ENCODE data around the gene ADCY2.

Gene ADCY2

DNA sequence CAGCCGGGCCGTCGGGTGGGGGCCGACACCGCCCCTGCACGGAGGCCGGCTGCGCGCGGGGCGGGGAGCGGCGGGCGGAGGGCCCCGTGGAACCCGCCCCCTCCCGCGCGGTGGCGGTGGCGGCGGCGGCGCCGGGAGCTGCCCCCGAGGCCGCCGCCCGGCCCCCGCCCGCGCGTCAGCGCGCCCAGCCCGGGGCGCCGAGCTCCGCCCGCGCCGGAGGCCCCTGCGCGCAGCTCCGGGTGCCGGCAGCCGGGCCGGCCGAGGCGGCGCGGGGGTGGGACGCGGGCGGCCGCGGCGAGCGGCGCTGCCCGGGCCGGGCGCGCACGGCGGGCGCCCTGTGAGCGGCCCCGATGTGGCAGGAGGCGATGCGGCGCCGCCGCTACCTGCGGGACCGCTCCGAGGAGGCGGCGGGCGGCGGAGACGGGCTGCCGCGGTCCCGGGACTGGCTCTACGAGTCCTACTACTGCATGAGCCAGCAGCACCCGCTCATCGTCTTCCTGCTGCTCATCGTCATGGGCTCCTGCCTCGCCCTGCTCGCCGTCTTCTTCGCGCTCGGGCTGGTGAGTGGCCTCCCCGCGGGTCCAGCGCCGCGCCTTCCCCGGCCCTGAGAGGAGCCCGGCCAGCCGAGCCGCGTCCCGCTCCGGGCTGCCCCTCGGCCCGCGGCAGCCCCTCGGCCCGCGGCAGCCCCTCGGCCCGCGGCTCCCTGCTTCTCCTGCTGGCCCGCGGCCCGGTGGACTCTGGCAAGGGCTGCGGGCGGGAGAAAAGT lies at the start of gene ADCY2:
ADCY2 (plus strand) TSS at position 192 of the 766 bp plus-strand sequence; CDS start at position 351, 159 bp downstream.
- DNase-seq, result peak in 1 of 2 experiments; percentile 26

DNA sequence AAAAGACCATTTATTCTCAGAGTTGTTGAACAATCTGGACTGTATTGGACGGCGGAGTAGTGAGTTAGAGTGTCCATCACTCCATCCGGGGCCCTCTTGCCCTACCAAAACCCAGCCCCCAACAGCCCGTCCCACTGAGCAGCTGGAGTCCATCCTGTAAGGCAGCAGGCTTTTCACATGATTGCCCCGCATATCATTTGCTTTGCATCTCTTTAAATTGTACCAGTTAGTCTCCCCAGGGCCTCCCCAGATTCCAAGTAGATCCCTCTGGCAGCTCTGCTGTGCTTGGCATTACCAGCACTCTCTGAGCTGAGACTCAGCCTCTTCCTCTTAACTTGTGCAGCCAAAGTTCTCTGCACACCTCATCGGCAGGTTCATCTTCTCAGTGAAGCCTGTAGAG lies 48.6 kb upstream of the ADCY2 start:
- no peak for DNase-seq

DNA sequence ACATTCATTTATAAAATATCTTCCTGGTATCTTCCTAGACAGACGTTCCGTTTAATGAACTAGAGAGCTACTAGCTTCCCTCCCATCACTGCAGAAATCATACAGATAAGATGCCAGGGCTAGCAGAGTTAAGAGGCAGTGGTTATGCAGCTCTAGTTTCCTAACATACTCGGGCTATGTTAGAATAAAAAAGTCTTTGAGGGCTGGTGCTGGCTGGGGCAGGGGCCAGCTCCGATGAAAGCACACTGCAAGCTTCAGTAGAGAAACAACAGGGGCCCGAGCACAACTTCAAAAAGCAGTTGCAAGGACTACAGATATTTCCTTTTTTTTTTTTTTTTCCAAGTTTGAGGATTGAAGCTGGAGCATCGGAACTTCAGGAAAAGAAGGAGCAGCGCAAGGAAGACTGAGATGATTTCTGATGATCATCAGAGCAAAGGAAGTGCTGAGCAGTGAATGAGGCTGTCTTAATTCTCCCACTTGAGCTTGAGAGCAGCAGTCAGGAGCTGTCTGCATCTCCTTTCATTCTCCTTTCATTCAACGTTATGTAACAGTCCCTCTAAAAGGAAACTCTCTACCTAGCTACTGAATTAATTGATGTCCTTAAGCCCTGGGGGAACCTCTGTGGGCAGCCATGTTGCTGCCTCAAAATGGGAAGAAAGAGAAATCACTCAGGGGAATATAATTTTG lies 47.6 kb upstream of the ADCY2 start:
- DNase-seq, result no peak

DNA sequence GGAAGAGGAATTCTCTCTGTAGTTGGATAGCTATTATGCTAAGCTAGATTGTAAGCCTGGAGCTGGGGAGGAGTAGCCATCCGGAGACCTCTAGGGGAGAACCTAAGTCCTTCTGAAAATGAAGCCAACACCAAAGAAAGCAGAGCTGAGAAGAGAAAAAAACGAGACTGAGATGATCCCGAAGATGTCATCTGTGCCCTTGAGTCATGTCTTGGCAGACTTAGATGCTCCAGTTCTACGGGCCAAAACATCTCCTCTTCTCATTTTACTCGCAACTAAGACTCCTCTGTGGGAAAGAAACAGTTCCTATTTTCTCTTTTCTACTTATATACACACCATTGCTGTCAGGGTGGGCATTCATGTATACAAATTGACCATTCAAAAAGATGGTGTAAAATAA lies 34.3 kb upstream of the ADCY2 start:
- DNase-seq, result no peak

DNA sequence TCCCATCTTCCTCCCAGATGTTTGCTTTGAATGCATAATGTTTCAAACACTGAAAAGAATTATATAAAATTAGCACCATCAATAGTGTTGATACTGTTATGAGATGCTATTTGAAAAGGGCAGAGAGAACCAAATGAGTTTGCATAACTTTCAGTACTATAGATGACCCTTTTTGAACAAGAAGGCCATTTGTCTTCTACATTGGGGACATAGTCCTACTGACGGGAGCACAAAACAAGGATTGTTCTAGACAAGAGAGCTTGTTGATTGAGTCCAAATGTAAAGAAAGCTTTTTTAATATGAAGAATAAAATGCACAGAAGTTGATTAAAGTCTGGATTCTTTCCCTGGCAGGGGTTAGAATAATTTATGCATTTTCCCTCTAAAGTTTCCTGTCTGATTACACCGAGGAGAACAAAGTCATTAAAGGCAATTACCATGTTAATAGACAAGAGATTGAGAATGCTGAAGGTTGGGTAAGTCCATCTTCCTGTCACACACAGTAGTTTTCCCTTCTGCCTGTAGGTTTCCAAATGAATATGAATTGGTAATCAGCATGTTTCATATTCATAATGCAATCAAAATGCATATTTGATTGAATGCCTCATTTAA lies 32.8 kb upstream of the ADCY2 start:
- no peak for DNase-seq

DNA sequence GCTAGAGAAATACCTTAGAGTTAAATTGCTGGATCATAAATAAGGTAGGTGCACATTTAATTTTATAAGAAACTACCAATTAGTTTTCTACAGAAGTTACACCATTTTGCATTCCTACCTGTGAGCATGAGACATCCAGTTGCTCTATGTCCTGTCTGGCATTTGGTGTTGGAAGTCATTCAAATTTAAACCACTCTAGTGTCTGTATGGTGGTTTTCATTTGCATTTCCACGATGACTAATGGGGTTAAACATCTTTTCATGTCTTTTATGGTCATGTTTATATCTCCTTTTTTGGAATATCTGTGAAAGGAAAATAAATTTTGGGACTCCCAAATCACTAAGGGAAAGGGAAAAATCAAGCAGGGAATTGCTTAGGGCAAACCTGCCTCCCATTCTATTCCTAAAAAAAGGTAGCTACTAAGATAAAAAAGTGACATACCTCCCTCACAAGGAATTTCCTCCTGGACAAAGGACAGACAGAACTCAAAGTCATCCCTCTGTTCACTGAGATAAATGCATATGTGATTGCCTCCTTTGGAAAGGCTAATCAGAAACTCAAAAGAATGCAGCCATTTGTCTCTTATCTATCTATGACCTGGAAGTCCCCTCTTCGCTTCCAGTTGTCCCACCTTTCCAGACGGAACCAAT lies 31.6 kb upstream of the ADCY2 start:
- DNase-seq, result no peak

DNA sequence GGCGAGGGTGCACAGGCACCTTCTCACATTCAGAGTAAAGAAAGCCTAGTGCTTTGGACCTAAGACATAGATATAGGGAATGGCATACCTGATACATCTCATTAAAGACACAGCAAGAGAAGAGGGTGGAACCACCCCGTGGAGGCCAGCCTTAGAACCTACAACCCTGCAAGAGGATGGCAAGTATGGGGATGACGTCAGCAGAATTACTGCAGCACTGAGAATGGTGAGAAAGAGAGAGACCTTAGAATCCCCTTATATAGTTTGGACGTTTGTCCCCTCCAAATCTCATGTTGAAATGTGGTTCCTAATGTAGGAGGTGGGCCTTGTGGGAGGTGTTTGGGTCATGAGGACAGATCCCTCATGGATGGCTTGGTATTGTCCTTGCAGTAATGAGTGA lies 28.2 kb upstream of the ADCY2 start:
- DNase-seq, result no peak

DNA sequence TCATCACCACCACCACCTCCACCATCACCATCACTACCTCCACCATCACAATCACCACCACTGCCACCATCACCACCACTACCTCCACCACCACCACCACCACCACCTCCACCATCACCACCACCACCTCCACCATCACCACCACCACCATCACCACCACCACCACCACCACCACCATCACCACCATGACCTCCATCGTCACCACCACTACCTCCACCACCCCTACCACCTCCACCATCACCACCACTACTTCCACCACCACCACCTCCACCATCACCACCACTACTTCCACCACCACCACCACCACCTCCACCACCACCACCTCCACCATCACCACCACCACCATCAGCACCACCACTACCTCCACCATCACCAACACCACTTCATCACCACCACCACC lies 23.5 kb upstream of the ADCY2 start:
- no peak for DNase-seq

DNA sequence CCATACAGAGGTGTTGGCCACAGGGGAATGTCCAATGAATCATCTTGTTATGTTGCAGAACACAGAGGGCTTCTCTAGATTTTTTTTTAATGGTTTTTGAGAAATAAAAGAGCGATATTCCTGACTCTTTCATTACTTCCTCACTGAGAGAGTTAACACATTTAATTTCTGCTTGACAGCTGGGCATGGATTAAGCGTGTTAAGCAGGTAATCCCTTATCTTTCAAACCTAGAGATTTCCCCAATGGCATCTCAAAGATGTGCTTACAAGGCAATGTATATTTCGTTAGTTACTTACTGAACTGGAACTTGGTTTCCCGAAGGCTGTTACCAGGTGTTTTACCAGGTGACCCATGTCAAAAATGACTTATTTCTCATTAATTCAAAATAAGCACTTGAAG lies 21.8 kb upstream of the ADCY2 start:
- DNase-seq, result no peak

DNA sequence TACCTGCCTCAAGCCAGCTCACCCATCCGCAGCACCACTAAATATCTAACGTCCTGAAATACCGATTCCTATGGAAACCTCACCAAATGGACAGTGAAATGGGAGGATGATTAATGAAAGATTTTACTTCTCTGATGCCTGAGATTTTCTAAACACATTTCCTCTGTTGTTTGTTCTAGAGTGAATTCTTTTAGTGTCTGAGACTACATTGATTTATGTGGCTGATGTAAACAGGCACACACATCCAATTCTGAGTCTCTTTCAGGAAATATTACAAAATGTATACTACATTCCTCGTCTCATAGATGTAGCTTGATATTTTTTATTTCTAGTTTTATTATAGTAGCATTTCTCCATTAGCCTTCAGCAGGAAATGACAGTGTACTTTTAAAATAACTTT lies 20.5 kb upstream of the ADCY2 start:
- DNase-seq, result no peak

DNA sequence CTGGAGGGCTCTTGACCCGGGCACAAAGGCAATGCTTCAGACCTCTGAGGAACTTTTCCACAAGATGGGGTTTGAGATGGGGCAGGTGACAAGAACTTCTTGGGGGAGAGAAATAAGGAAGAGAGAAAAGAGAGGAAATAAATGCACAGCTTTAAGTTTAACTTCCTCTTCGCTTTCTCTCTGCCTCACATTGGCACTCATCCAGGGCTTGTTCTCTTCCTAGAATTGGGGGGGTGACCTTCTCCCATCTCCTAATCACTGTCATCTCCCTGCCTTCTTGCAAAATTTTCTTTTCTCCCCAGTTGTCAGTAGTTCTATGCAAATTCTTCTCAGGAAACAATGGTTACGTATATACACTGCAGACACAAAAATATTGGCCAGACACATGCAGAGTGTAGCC lies 19.1 kb upstream of the ADCY2 start:
- no peak for DNase-seq

DNA sequence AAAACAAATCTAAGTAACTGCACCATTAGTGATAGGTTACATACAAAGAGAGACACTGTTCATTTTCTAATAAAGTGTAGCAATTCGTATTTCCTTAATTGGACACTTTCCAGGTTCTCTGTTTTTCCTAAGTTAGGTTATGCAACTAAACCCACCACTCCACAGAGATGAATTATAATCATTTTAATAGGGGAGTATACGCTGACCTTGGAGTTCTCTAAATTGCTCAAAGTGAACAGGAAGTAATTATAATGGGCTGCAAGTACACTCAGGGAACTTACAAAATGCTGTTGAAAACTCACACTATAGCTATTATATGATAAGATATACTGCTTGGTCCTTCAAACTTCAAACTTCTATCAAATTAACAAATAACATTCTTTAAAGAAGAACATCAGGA lies 18.2 kb upstream of the ADCY2 start:
- DNase-seq, result no peak

DNA sequence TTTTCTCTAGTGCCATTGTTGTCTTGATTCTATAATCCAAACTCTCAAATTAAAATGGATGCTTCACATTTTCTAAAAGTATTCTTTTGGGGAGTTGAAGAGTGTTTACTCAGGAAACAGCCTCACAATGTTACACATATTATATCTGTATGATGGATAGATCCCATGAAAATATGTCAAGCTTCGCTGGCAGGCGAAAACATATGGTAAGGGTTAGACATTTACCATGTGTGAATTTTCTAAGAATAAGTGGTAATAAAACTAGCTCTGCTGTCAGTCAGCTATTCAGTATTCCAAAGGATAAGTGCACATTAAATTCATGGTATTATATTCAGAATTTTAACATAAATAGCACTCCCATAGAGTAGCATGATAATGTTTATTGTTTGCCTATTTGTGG lies 13.3 kb upstream of the ADCY2 start:
- no peak for DNase-seq

DNA sequence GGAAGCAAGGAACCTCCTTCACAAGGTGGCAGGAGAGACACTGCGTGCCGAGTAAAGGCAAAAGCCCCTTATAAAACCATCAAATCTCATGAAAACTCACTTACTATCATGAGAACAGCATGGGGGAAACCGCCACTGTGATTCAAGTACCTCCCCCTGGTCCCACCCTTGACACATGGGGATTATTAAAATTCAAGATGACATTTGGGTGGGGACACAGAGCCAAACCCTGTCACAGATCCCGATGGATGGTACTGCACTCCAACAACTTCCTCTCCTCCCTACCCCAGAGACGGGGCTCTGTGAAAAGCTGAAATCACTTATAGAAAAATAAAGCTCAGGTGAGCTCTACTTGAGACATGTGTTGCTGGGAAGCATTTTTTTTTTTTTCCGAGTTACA lies 10.3 kb upstream of the ADCY2 start:
- DNase-seq, result no peak

DNA sequence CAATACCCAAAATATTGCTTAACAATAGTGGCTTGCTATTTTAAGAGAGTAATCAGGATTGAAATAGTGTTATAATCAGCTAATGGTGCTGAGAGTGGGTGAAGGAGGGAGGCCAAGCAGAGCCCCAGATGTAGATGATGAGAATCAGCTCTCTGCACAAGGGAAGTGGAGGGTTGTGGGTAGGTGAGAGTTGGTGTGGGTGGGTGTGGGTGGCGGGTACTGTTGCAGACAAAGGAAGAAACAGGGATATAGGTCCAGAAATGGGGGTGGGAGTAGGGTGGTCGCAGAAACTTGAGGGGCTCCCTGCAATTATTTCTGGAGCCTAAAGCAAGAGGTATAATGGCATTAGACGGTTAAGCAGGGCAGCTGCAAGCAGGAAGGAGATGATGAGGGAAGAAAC lies 7.4 kb upstream of the ADCY2 start:
- DNase-seq, result no peak

DNA sequence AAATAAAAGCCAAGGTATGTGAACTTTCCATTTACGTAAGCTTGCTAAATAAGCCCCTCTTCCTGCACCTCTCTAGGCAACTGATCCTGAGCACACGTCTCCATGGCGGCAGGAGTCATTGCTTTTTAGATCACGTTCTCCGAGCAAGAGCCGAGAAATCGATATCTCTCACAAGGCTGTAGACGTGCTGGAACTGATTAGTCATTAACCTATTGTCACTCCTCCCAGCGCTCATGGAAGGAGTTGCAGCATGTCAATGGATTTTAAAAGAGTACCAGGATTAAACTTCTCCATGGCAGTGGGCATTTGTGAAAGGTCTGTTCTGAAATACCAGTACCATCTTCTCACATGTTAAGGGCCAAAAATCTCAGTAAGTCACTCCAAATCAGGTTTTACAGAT lies 4.7 kb upstream of the ADCY2 start:
- no peak for DNase-seq

DNA sequence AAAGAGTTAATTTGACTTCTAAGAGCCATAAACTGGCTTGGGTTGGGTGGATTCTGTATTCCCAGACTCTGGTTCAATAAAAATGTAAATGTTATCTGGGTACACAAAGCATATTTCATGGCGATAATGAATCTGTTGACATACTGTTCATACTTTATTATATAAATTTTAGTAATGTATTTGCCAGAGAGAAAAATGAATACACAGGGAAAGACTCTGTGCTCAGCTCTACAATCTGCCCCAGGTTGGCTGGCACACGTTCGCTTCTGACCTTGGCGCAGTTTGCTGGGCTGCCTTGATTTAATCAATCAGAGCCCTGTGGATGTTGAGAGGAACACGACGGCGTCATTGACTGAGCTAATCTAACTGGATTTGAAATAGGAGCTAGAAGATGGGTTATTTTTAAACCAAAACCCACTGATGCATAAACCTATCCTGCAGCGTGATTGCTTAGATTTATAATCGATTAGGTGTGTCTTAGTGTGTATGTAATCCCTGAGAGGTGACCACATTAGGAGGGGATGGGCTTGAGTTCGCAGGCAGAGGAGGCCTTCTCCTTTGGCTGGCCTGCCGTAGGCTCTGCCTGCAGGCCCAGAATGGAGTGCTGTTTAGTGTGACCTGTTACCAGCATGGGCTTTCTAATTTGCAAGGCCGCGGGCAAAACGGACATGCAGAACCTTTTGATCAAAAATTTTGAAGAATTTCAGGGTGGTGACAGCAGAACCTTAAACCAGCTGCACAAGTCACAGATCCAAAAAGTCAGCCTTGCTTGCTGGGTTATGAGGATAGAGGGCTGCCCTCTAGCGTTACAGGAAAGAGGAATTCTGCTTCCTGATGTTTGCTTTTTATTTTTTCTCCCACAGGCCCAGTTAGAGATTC lies 3.9 kb upstream of the ADCY2 start:
- DNase-seq, result peak in 1 of 2 experiments; percentile 47

DNA sequence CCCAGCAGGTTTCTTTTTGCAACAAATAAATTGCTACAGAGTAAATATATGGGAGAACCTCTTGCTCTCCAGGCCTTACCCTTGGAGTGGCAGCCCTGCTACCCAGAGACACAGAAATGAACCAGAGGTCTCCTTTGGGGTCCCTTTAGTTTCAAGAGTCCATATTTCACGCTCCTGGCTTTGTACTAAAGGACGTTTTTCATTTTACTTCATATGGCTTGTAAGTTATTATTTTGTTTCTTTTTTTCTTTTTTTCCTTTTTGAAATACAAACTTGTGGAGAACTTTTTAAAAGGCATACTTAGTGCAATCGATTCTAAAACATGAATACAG lies 3.3 kb upstream of the ADCY2 start:
- no peak for DNase-seq

DNA sequence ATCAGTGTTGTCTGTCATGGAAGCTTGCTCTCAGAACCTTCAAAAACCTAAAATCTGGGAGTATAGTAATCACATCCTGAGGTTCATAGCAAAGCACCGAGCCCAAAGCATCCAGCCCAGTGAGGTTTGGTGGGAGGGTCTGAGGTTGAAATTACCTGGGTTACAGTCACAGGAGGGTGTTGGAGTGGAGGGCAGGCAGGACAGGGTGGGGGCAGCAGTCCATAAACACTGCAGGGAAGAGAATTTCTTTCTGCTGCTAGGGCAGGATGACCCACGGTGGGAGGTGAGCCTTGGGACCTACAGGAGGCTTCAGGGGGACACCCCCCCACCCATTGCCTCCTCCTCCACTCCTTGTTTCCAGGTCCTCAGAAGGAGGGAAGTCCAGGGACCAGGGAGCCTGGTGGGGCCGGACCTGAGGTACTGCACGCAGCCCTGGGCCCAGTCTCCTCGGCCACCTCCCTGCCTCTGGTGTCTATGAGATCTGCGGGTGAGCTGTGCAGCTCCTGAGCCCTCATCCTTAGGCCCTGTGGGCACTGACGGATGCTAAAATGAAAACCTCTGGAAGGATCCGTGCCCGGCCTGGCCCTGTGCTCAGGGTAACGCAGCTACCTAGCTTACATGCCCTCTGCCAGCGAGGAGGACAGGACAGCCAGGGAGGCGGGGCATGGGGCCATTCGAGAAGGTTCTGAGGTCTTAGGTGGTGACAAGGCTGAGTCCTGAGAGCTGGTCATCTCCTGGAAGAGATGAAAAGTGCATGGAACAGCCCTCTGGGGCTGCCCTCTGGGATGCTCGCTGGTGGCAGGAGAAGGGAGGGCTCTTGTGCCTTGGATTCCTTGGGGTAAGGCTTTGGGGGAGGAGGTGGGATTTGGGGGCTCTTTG lies 1.8 kb upstream of the ADCY2 start:
- no peak for DNase-seq

DNA sequence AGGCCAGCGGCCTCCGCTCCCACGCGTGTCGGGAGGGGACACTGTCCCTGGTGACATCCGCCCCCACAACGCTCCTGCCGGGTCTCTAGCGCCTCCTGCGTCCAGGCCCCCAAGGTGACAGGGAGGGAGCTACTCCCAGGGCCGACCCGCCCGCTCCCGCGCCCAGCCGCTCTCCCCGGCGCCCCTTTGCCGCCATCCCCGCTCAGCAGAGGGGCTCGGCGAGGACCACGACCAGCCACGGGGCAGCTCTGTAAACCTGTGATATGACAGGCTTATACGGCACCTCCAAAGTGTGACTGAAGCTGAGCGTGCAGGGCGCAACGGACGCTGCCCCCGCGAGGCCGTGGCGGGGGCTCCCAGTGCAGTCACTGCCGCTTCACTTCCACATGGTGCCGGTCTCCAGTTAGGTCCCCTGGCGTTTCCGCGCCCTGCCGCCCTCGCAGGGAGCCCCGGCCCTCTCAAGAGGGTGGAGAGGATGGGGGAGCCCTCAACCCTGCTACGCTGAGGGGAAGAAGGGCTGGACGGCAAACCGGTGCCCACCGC lies 978 bp upstream of the ADCY2 start:
- DNase-seq, result no peak

DNA sequence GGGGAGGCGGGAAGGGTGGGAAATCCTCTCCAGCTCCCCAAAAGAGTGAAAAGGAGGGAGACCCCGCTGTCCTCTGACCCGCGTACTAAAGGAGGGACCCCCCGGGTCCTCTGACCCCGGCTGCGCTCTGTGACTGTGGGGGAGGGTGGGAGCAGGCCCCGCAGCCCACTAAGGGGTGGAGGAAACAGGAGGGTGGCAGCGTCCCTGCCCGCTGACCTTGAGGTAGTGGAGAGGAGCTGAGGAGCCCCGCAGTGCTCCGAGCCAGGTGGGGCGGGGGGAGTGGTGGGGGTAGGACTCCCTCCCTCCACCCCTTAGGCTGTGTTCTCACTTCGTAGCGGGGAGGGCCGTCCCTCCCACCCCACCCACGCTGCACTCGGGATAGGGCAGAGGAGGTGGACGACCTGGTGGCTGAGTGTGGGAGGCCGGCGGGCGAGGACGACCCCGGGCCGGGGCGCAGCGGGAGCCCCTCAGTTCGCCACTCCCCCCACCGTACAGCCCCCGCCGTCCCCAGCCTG lies 449 bp upstream of the ADCY2 start:
- no peak for DNase-seq
